Medulla oblongata (tissue), 1 donor: ENCODE results near the gene HOXD4.

ENCODE experiments used
- DNase-seq: peaks from one replicate; pipeline ENCODE4 v3.0.0-alpha.2; 2015; ENCODE audit errors: extremely low spot score

Gene HOXD4

GRCh38 chr2:176170602-176171305 is 19.4 kb downstream of the HOXD4 start:
- no peak for DNase-seq

GRCh38 chr2:176171351-176172006 is 20.1 kb downstream of the HOXD4 start:
- no peak for DNase-seq

GRCh38 chr2:176172007-176172894 is 20.9 kb downstream of the HOXD4 start:
- DNase-seq, result no peak

- no peak for DNase-seq
Measured at GRCh38 chr2:176172895-176173566, 21.7 kb downstream of the HOXD4 start.

- DNase-seq, result no peak
Measured at GRCh38 chr2:176173567-176174381, 22.4 kb downstream of the HOXD4 start.

GRCh38 chr2:176174382-176174823 is 23.1 kb downstream of the HOXD4 start:
- peak; percentile 78 for DNase-seq

GRCh38 chr2:176174824-176175708 is 23.7 kb downstream of the HOXD4 start:
- DNase-seq, result peak; percentile 90

GRCh38 chr2:176175709-176176607 is 24.6 kb downstream of the HOXD4 start:
- DNase-seq, result peak; percentile 57

GRCh38 chr2:176177580-176178037 is 26.3 kb downstream of the HOXD4 start:
- DNase-seq, result no peak

GRCh38 chr2:176178038-176178756 is 26.8 kb downstream of the HOXD4 start:
- DNase-seq, result no peak

- DNase-seq, result no peak
Measured at GRCh38 chr2:176178757-176179295, 27.5 kb downstream of the HOXD4 start.

- DNase-seq, result no peak
Measured at GRCh38 chr2:176181551-176181950, 30.2 kb downstream of the HOXD4 start.

- DNase-seq, result no peak
Measured at GRCh38 chr2:176182671-176183070, 31.3 kb downstream of the HOXD4 start.

GRCh38 chr2:176184749-176185148 is 33.4 kb downstream of the HOXD4 start:
- no peak for DNase-seq

GRCh38 chr2:176186024-176186423 is 34.7 kb downstream of the HOXD4 start:
- DNase-seq, result no peak

GRCh38 chr2:176187200-176187898 is 36.0 kb downstream of the HOXD4 start:
- DNase-seq, result peak; percentile 65
